ENCODE measurements around the gene STK32B.

The STK32B gene

GRCh38 chr4:5256421-5256820, 205.1 kb downstream of the STK32B start:
- in situ Hi-C loops (cut with HindIII; ENCODE audit: low sequenced_read_pairs) = no loop called here
- DNase-seq (ENCODE audit: low read depth) = no peak
- H3K4me3 ChIP-seq (ENCODE audit: low read depth, low read length) = no peak overlapping the region
- TF ChIP-seq, protein P1, sequence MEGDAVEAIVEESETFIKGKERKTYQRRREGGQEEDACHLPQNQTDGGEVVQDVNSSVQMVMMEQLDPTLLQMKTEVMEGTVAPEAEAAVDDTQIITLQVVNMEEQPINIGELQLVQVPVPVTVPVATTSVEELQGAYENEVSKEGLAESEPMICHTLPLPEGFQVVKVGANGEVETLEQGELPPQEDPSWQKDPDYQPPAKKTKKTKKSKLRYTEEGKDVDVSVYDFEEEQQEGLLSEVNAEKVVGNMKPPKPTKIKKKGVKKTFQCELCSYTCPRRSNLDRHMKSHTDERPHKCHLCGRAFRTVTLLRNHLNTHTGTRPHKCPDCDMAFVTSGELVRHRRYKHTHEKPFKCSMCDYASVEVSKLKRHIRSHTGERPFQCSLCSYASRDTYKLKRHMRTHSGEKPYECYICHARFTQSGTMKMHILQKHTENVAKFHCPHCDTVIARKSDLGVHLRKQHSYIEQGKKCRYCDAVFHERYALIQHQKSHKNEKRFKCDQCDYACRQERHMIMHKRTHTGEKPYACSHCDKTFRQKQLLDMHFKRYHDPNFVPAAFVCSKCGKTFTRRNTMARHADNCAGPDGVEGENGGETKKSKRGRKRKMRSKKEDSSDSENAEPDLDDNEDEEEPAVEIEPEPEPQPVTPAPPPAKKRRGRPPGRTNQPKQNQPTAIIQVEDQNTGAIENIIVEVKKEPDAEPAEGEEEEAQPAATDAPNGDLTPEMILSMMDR (IDR thresholded peaks at IDR 0.05; ENCODE audit: low read depth, low read length, missing control alignments) = no peak

- H3K4me3 ChIP-seq (ENCODE audit: low read depth, low read length) = no peak overlapping the region
- TF ChIP-seq, protein P1 (IDR thresholded peaks at IDR 0.05; ENCODE audit: low read depth, low read length, missing control alignments) = no peak
- DNase-seq (ENCODE audit: low read depth) = no peak
- in situ Hi-C loops (cut with HindIII; ENCODE audit: low sequenced_read_pairs) = no loop called here
Measured at GRCh38 chr4:5257086-5257485, 205.8 kb downstream of the STK32B start.

DNA sequence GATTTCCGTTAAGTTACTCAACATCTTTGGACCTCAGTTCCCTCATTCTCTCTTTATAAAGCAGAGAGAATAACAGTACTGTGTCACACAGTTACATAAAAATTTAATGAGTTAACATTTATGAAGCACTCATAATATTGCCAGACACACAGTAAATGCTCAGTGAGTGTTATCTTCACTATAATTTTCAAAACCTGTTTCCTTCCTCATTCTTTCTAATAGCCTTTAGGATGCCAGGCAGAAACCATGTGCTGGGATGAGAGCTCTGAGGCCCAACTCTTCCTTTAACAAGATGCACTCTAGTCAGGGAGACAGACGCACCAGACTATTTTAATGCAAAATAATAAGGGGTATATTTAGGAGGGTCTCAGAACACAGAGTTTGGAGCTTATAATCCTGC, 208.2 kb downstream of the STK32B start:
- no peak overlapping the region for H3K4me3 ChIP-seq (ENCODE audit: low read depth, low read length)
- DNase-seq (ENCODE audit: low read depth) = no peak
- TF ChIP-seq, protein P1 (IDR thresholded peaks at IDR 0.05; ENCODE audit: low read depth, low read length, missing control alignments) = no peak
- in situ Hi-C loops (cut with HindIII; ENCODE audit: low sequenced_read_pairs) = no loop called here

DNA sequence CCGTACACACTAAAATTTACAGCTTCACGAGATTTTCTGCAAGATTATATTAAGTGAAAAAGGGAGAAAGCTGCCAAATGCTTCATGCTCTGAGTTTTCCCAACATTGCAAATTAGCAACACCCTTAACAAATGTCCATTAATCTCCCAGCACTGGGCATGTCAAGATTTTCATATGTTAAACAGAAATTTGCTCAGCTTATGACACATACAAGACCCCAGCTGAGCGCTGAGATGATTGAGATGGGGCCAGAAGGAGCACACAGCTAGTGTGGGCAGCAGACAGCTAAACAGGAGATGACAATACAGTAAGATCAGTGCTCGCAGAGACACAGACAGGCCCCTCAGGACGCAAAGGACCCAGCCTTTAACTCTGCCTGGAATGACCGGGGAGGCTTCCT, 208.8 kb downstream of the STK32B start:
- in situ Hi-C loops (cut with HindIII; ENCODE audit: low sequenced_read_pairs) = no loop called here
- DNase-seq (ENCODE audit: low read depth) = no peak
- TF ChIP-seq, protein P1 (IDR thresholded peaks at IDR 0.05; ENCODE audit: low read depth, low read length, missing control alignments) = no peak
- no peak overlapping the region for H3K4me3 ChIP-seq (ENCODE audit: low read depth, low read length)

GRCh38 chr4:5261866-5262265, 210.6 kb downstream of the STK32B start:
- in situ Hi-C loops (cut with HindIII; ENCODE audit: low sequenced_read_pairs) = no loop called here
- no peak overlapping the region for H3K4me3 ChIP-seq (ENCODE audit: low read depth, low read length)
- TF ChIP-seq, protein P1 (IDR thresholded peaks at IDR 0.05; ENCODE audit: low read depth, low read length, missing control alignments) = no peak
- no peak for DNase-seq (ENCODE audit: low read depth)

- TF ChIP-seq, protein P1 (IDR thresholded peaks at IDR 0.05; ENCODE audit: low read depth, low read length, missing control alignments) = no peak
- no peak for DNase-seq (ENCODE audit: low read depth)
Measured at GRCh38 chr4:5266991-5267390, 215.7 kb downstream of the STK32B start.

GRCh38 chr4:5267408-5267807, 216.1 kb downstream of the STK32B start:
- in situ Hi-C loops (cut with HindIII; ENCODE audit: low sequenced_read_pairs) = no loop called here
- no peak overlapping the region for H3K4me3 ChIP-seq (ENCODE audit: low read depth, low read length)
- TF ChIP-seq, protein P1 (IDR thresholded peaks at IDR 0.05; ENCODE audit: low read depth, low read length, missing control alignments) = no peak
- DNase-seq (ENCODE audit: low read depth) = no peak

More at GRCh38 chr4:5266991-5267390, 215.7 kb downstream of the STK32B start:
- H3K4me3 ChIP-seq (ENCODE audit: low read depth, low read length) = no peak overlapping the region
- in situ Hi-C loops (cut with HindIII; ENCODE audit: low sequenced_read_pairs) = no loop called here

Data from astrocyte of the cerebellum (primary cell).